Upper lobe of right lung (tissue), 1 donor: ENCODE data around the gene EOMES. TPM values are rescaled to one million over a fixed set of nuclear protein-coding genes. Genes with fewer than 3 reads are reported as not detected.

Experiments
- ATAC-seq: fragments of 200-7000 bp; cut with Tn5 transposase; one replicate; pipeline ENCODE4 v1.9.1; 2020; ENCODE audit warnings: mild to moderate bottlenecking, moderate library complexity
- DNase-seq: peaks from one replicate; pipeline ENCODE4 v3.0.0-alpha.2; 2020
- H3K27ac ChIP-seq: fragments of 200-600 bp; one replicate; pipeline ENCODE4 v1.8.0; 2022
- H3K27me3 ChIP-seq: fragments of 200-600 bp; one replicate; pipeline ENCODE4 v1.8.0; 2022; ENCODE audit warnings: mild to moderate bottlenecking
- H3K36me3 ChIP-seq: fragments of 200-600 bp; one replicate; pipeline ENCODE4 v1.8.0; 2022
- H3K4me1 ChIP-seq: fragments of 200-600 bp; one replicate; pipeline ENCODE4 v1.8.0; 2022
- H3K4me3 ChIP-seq: fragments of 200-600 bp; one replicate; pipeline ENCODE4 v1.8.0; 2022; ENCODE audit warnings: mild to moderate bottlenecking
- H3K9me3 ChIP-seq: fragments of 200-600 bp; one replicate; pipeline ENCODE4 v1.8.0; 2022
- CTCF ChIP-seq: fragments of 200-600 bp; IDR thresholded peaks from one replicate; pipeline ENCODE4 v1.8.0; 2022; ENCODE audit warnings: antibody characterized with exemption
- intact Hi-C: fragments of 100-400 bp; cut with DNase I; formaldehyde crosslinking; loops from one replicate; pipeline ENCODE4 v1.11.0; 2022
- total RNA-seq: library from RNA; stranded (reverse); fragmentation: NEBNext Ultra II Directional; extraction: Animal tissue kit (Norgen Biotek cat#: 25700); gene quantifications from one replicate; pipeline ENCODE4 v1.2.1, GENCODE V29; 2021
- donor health status: DM: no; HTN: yes; CAD: no; lungs with severe emphysema.

EOMES gene
- total RNA-seq, 1 donor from 2014 or later: 1.2 TPM

GRCh38 chr3:27752926-27753325 lies 30.8 kb upstream of the EOMES start:
- no peaks in the 10 kb centered on the region for H3K27me3 ChIP-seq
- intact Hi-C loops: no loop called here
- H3K9me3 ChIP-seq: no peaks in the 10 kb centered on the region
- no peaks in the 10 kb centered on the region for H3K4me1 ChIP-seq
- H3K27ac ChIP-seq: no peak overlapping the region
- no peak for TF ChIP-seq CTCF
- no peaks in the 10 kb centered on the region for H3K36me3 ChIP-seq
- no peak overlapping the region for H3K4me3 ChIP-seq
- DNase-seq (no peak), ATAC-seq (no peak)

- H3K9me3 ChIP-seq: no peaks in the 10 kb centered on the region
- no peaks in the 10 kb centered on the region for H3K4me1 ChIP-seq
- H3K36me3 ChIP-seq: no peaks in the 10 kb centered on the region
- no peak for DNase-seq
- intact Hi-C loops: no loop called here
- no peak for TF ChIP-seq CTCF
- no peaks in the 10 kb centered on the region for H3K27me3 ChIP-seq
- ATAC-seq: no peak
- H3K4me3 ChIP-seq: no peak overlapping the region
- no peak overlapping the region for H3K27ac ChIP-seq
Measured at GRCh38 chr3:27749643-27750042, 27.5 kb upstream of the EOMES start.

- no peak for TF ChIP-seq CTCF
- Histone ChIP-seq H3K9me3 (no peaks in the 10 kb centered on the region), H3K4me3 (no peak overlapping the region), H3K36me3 (no peaks in the 10 kb centered on the region), H3K27me3 (no peaks in the 10 kb centered on the region), H3K4me1 (no peaks in the 10 kb centered on the region), H3K27ac (no peak overlapping the region)
- DNase-seq (no peak), ATAC-seq (no peak)
- intact Hi-C loops: no loop called here
Measured at GRCh38 chr3:27746838-27747237, 24.7 kb upstream of the EOMES start.

GRCh38 chr3:27740854-27741253 lies 18.7 kb upstream of the EOMES start:
- H3K27ac ChIP-seq: no peak overlapping the region
- H3K4me3 ChIP-seq: no peak overlapping the region
- DNase-seq (no peak), ATAC-seq (no peak)
- no peaks in the 10 kb centered on the region for H3K9me3 ChIP-seq
- no peak for TF ChIP-seq CTCF
- no peaks in the 10 kb centered on the region for H3K27me3 ChIP-seq
- no peaks in the 10 kb centered on the region for H3K4me1 ChIP-seq
- intact Hi-C loops: no loop called here
- no peaks in the 10 kb centered on the region for H3K36me3 ChIP-seq

GRCh38 chr3:27737091-27737490 lies 15.0 kb upstream of the EOMES start:
- TF ChIP-seq CTCF: no peak
- Histone ChIP-seq H3K27ac (no peak overlapping the region), H3K4me1 (no peaks in the 10 kb centered on the region), H3K27me3 (peaks cover 2% of the 10 kb centered on the region), H3K9me3 (no peaks in the 10 kb centered on the region), H3K36me3 (no peaks in the 10 kb centered on the region), H3K4me3 (no peak overlapping the region)
- DNase-seq (no peak), ATAC-seq (no peak)
- intact Hi-C loops: no loop called here
